ENCODE results near the gene WDR83.
"Not testable (repeated sequence)": the region's sequence is repeated elsewhere in the genome, so short reads cannot be mapped to it uniquely, and the experiment has no call there.

WDR83 gene
- total RNA-seq, result 16.1 to 22.3 (median 18.5) reads per million in 4 experiments

GRCh38 chr19:12666265-12667048 lies at the start of gene WDR83, which contains the start of gene MAN2B1:
TSS of gene WDR83 (plus strand) at chr19:12666807. CDS start at chr19:12669791, 2,984 bp downstream.
TSS of gene MAN2B1 (minus strand) at chr19:12666742. CDS start at chr19:12666701, 41 bp downstream.
- DNase-seq, result peak; percentile 75

- no peak for DNase-seq
Measured at GRCh38 chr19:12617646-12618045, 49.0 kb upstream of the WDR83 start.

DNA sequence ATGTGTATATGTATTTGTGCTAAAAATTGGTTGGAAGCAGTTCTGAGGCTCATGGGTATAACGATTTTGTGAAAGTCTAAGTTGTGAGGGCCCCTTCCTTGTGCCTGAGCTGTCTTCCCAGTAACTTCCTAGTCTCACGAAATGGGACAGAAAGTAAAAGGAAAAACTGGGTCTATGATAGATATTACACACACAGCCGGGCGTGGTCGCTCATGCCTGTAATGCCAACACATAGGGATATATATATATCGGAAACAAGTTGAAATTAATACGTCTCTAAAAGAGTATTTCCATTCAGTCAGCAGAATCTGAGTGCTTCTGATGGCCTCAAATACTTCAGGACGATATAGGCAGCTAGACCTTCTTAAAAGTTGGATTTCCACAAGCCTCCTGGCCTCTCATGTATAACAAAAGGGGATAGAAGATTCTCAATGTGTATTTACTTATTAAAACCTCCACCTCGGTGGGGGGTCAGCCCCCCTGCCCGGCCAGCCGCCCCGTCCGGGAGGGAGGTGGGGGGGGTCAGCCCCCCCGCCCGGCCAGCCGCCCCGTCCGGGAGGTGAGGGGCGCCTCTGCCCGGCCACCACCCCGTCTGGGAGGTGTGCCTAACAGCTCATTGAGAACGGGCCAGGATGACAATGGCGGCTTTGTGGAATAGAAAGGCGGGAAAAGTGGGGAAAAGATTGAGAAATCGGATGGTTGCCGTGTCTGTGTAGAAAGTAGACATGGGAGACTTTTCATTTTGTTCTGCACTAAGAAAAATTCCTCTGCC lies 45.2 kb upstream of the WDR83 start:
- not testable (repeated sequence) for DNase-seq

DNA sequence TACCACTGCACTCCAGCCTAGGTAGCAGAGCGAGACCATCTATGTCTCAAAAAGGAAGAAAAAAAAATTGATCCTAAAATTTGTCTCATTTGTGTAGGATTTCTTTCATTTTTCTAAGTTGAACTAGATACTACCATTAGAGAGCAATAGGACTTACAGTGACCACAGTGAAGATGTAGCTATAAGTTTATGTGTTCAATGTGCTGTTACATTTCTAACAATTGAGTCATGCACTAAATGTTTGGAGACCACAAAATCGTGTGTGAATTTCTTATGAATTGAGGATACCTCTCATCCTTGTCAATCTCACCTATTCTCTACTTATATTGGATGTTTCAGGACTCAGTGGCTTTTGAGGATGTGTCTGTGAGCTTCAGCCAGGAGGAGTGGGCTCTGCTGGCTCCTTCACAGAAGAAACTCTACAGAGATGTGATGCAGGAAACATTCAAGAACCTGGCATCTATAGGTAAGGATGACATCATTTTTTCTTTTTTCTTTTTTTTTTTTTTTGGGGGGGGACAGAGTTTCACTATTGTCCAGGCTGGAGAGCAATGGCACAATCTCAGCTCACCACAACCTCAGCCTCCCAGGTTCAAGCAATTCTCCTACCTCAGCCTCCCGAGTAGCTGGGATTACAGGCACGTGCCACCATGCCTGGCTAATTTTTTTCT lies 43.1 kb upstream of the WDR83 start:
- no peak for DNase-seq

DNA sequence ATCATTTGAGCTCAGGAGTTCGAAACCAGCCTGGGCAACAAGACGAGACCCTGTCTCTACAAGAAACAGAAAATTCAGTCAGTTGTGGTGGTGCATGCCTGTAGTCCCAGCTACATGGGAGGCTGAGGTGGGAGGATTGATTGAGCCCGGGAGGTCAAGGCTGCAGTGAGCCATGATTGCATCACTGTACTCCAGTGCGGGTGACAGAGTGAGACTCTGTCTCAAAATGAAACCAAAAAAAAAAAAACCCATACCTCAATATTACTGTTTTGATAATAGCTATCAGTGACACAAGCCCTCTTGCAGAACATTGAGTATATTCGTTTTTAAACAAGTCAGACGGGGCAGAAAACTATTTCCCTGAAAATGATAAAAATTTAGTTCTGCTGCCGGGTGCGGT lies 39.6 kb upstream of the WDR83 start:
- no peak for DNase-seq

- no peak for DNase-seq
Measured at GRCh38 chr19:12628040-12629022, 38.3 kb upstream of the WDR83 start.

DNA sequence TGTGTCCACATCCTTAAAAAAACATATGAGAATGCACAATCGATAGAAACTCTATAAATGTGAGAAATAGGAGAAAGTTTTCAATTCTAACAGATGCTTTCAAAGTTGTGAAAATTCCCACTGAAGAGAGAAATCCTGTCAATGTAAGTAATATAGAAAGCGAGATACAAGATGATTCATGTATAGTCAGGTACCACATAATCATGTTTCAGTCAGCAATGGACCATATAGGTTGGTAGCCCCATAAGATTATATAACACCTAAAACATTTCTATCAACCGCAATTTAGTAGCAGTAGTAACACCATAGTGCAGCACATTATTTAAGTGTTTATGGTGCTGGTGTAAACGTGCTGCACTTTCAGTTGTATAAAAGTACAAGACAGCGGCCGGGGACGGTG lies 37.4 kb upstream of the WDR83 start:
- DNase-seq, result no peak

DNA sequence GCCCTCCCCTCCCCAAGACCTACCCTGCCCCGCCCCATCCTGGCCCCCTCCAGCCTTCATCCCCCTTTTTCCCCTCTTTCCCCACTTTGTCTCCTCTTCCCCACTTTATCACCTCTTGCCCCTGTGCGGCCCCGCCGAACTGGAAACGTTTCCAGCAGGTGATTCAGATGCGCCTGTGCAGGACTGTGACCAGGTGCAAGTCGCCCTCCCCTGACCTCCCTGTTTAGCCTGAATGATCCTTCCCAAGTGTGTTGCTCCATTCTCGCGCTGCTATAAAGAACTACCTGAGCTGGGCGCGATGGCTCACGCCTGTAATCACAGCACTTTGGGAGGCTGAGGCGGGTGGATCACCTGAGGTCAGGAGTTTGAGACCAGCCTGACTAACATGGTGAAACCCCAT lies 30.0 kb upstream of the WDR83 start:
- DNase-seq, result no peak

DNA sequence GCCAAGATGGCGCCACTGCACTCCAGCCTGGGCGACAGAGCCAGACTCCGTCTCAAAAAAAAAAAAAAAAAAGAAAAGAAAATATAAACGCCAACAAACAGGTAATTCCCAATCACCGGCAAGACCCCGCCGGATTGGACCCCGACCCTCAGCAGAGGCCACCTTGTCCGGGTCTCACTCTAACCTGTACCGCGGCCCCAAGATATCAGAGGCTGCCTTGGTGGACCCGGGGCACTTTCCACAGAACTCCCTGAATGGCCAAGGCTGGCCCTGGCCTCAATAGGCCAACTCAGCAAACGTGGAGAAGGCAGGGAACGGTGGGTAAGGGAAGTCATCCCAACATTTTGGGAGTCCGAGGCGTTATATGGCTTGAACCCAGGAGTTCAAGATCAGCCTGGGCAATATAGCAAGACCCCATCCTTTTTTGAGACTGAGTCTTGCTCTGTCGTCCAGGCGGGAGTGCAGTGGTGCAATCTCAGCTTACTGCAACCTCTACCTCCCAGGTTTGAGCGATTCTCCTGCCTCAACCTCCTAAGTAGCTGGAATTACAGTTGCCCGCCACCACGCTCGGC lies 27.9 kb upstream of the WDR83 start:
- no peak for DNase-seq

- DNase-seq, result peak; percentile 71
Measured at GRCh38 chr19:12639901-12640613, 26.6 kb upstream of the WDR83 start.

DNA sequence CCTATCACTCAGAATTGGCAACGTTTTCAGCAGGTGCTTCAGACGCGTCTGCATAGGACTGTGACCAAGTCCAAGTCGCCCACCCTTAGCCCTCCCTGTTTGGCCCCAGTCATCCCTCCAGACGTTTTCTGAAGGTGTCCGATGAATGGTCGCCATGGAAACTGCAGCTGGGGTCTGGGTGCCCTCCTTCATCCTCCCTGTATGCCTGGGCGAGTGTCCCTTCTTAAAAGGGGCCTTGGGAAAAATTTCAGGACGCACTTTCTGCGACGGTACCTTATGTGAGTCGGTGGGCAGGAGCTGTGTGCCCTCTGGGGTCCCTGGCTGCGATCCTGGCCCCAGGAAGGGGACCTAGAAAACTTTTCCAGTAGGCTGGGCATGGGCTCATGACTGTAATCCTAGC lies 25.2 kb upstream of the WDR83 start:
- DNase-seq, result no peak

- no peak for DNase-seq
Measured at GRCh38 chr19:12642506-12642905, 24.1 kb upstream of the WDR83 start.

DNA sequence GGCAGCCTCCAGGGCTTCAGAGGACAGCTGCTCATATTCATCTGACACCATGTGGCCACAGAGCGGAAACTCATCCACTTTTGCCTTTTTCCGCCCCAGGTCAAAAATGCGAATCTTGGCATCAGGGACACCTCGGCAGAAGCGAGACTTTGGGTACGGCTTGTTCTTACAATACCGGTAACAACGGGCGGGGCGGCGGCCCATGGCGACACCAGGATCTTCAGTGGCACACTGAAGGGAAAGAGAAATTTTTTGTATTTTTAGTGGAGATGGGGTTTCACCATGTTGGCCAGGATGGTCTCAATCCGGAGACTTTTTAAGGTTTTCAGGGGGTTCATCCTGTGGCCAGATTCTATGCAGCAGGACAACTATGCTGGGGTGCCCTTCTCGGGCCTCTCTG lies 22.9 kb upstream of the WDR83 start:
- not testable (repeated sequence) for DNase-seq

DNA sequence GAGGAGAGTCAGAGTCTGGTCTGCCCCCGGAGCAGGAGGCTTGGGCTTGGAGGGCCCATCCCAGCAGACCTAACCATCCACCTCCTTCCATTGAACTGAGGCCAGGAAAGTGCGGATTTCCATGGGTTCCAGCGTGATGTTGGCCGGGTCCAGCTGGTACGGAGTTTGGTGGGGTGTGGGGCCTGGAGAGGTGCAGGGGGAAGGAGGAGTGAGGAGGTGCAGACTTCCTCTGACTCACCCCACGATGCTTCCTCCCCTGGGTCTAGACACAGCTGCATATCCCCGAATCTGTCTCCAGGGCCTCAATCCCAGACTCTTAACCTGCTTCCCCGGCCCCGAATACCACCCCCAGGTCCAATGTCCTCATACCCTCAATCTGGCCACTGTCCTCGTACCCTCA lies 20.1 kb upstream of the WDR83 start:
- no peak for DNase-seq

DNA sequence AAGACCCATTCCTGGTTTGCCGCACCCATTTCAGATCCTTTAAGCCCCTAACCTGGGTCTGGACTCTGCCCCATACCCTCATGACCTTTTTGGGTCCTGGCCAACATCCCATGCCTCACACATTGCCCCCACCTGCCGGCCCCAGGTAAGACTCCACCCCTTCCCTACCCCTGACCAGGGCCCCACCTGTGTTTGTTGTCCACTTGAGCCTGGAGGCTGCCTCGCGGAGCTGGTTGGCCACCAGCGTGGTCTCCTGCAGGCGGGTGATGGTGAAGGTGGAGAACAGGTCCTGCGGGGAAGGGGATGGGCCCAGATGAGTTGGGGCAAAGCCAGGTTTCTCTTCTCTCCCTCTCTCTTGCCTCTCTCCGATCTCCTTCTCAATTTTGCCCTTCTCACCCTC lies 19.6 kb upstream of the WDR83 start:
- DNase-seq, result no peak

- peak; percentile 28 for DNase-seq
Measured at GRCh38 chr19:12647490-12648071, 19.0 kb upstream of the WDR83 start.

GRCh38 chr19:12648088-12648487 lies 18.5 kb upstream of the WDR83 start:
- DNase-seq, result no peak

DNA sequence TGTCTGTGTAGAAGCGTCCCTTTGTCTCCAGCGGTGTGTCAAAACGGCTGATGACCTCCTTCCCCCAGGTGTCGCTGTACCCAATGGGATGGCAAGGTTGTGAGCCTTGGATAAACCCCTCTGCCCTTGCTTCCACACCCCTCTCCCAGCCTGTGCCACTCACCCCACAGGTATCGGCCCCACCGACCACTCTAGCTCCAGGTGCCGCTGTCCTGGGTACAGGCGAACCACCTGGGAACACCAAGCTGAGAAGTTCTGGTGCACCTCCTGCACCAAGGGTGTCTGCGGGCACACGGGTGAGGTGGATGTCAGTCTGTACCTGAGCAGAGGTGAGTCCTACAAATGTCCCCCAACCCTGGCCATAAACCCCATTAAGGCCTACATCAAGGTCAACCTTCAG lies 16.7 kb upstream of the WDR83 start:
- DNase-seq, result no peak

GRCh38 chr19:12652219-12652618 lies 14.4 kb upstream of the WDR83 start:
- no peak for DNase-seq

DNA sequence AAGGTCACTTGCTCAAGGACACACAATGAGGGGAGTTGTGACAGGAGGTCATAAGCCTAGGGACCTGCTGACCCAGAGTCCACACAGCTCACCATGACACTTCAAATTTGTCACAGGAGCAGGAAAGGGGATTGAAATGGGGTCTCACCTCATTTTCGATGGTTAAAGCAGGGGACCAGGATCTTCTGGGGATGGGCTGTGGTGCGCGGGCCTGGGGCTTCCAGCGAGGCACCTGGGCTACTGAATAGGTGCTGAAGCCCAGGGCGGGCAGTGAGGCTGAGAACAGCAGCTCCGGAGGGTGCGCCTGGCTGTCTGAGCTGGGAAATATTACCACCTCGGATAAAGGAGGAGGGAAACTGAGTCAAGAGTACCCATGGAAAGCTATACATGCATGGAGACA lies 11.1 kb upstream of the WDR83 start:
- DNase-seq, result no peak

Data from effector CD8-positive, alpha-beta T cell (primary cell).